Spleen (tissue), 7 donors: Measurements from ENCODE around the gene SETSIP.

Experiments
- CTCF ChIP-seq, 11 experiments: fragments of 200-600 bp in 7 of 11; fragments of 450-650 bp in 4 of 11; sonication (generic) in 4 of 11; IDR thresholded peaks in 8 of 11; conservative IDR thresholded peaks in 3 of 11; 1 replicate in 7 of 11; 2 replicates in 4 of 11; pipeline versions ENCODE4 v1.4.0 to v1.8.0; 2016 to 2021; ENCODE audit warnings: antibody characterized with exemption in 11 of 11, inconsistent platforms in 4 of 11, mild to moderate bottlenecking in 1 of 11
- POLR2A ChIP-seq, 3 donors: fragments of 450-650 bp; IDR thresholded peaks; one replicate each; pipeline ENCODE4 v1.5.1; 2017; ENCODE audit warnings: antibody characterized with exemption in 3 of 3, mild to moderate bottlenecking in 1 of 3
- donor health status: DM: no; HTN: no; CAD: no; lungs with moderate emphysema.
- donor health status: DM: no; HTN: no; CAD: no.
- donor health status: DM: no; HTN: no; CAD: no.

GRCh38 chr1:92087542-92087941 lies 12.3 kb upstream of the SETSIP start:
- TF ChIP-seq CTCF (IDR thresholded peaks at IDR 0.05 in 8 of 11, conservative IDR thresholded peaks at IDR 0.05 in 3 of 11) = no peak
- TF ChIP-seq POLR2A (IDR thresholded peaks at IDR 0.05) = no peak
